ENCODE data around the gene CADM2. TPM values are rescaled to one million over a fixed set of nuclear protein-coding genes. Genes with fewer than 3 reads are reported as not detected.

Gene CADM2
- total RNA-seq, 1 experiment from 2014 or later, result not detected

- no peak for DNase-seq (ENCODE audit: low read depth)
These were observed 595.4 kb downstream of the CADM2 start for GRCh38 chr3:85554153-85554552.

DNA sequence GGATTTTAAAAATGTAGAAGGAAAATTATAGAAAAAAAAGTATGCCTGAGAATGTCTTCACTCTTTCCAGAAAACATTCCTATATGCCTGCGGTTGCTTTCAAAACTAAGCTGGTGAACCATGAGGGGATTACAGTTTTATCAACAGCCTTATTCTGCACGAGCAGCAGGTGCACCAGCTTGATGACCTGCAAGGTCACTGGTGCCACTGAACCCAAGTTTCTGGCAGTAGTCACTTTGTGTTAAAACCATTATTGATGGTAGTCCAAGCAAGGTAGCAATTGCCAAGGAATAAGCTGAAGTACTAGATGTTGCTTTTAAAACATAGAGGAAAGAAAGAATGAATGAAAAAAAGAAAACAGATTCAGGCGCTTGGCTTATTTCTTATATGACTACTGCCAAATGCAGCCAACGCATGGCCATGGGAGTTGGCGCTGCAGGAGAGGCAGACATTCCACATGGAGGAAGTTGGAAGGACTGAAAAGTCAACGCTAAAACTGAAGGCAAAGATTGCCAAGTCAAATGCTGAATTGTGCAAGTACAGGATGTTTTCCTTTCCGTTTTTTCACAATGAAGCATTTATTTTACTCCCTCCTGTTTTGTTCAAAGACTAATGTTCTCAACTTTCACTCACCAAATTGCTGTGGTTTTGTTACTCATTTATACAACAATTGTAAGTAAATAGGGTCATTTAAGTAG lies 601.4 kb downstream of the CADM2 start:
- DNase-seq (ENCODE audit: low read depth), result peak; percentile 70

GRCh38 chr3:85567071-85567676 lies 608.4 kb downstream of the CADM2 start:
- DNase-seq (ENCODE audit: low read depth), result peak; percentile 41

DNA sequence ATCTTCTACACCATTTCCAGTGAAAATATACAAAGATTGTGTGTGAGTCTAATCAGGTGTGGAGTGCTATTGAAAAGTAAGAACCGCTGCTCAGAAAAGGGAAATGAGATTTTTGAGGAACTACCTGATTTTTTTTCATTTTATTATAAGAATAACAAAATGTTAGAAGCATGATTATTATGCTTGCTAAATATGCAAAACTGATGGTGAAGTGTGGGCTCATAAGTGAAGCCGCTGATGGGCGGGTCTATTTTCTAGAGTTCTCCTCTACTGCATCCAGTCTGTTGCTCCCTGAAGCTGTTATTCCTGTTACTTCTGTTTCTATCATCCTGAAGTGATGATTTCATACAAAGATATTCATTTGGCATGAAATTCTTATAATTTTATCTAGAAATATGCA lies 612.0 kb downstream of the CADM2 start:
- no peak for DNase-seq (ENCODE audit: low read depth)

DNA sequence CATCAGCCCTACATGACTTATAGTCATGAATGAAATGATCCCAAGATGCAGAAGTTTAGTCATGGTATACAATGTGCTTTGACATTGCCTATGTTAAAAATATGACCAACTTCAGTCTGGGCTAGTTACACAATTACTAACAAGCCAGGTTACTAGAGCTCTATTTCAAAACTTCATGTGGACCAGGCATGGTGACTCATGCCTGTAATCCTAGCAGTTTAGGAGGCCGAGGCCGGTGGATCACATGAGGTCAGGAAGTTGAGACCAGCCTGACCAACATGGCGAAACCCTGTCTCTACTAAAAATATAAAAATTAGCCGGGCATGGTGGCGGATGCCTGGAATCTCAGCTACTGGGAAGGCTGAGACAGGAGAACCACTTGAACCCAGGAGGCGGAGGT lies 613.0 kb downstream of the CADM2 start:
- DNase-seq (ENCODE audit: low read depth), result peak; percentile 70

DNA sequence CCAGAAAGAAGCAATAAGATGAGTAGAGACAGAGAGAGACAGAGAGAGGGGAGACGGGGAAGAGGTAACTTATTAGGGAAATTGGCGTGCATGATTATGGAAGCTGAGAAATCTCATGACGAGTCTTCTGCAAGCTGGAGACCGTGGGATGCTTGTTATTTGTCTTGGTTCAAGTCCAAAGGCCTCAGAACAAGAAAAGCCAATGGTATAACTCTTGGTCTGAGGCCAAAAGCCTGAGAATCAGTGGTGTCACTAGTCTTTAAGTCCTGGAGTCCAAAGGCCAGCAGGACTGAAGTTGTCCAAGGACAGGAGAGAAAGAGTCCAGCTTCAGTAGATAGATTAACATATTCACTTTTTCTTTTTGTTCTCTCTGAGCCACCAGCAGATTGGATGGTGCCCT lies 613.6 kb downstream of the CADM2 start:
- no peak for DNase-seq (ENCODE audit: low read depth)

GRCh38 chr3:85572978-85573377 lies 614.2 kb downstream of the CADM2 start:
- DNase-seq (ENCODE audit: low read depth), result no peak

DNA sequence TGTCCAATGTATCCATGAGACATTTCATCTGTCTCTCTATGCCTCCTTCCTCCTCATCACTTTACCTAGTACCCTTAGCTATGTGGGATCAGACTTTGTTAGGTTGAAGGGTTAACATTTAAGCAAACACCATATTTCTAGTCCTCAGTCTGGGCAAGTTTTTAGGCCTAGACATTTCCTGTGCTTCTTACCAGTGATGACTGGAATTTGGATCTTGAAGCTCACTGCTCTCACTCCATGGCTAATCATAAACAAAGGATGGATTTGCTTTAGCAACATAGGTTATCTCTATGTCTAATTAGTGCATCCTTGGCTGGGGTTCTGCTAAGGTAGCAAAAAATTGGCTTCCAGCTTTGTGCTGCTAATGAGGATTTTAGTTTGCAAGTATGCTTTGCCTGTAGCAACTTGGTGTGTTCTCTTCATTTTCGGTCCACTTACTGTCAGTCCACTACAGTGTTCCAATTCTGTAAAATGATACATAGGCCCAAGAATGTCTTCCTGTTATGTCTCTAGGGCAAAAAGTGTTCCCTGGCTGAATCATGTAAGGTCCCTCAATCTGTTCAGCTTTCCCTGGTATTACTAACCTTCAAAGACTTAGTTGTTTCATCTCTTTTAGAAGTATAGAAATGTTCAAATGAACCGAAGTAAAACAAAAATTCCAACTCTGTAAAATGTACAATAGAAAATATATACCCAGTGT lies 615.4 kb downstream of the CADM2 start:
- DNase-seq (ENCODE audit: low read depth), result no peak

DNA sequence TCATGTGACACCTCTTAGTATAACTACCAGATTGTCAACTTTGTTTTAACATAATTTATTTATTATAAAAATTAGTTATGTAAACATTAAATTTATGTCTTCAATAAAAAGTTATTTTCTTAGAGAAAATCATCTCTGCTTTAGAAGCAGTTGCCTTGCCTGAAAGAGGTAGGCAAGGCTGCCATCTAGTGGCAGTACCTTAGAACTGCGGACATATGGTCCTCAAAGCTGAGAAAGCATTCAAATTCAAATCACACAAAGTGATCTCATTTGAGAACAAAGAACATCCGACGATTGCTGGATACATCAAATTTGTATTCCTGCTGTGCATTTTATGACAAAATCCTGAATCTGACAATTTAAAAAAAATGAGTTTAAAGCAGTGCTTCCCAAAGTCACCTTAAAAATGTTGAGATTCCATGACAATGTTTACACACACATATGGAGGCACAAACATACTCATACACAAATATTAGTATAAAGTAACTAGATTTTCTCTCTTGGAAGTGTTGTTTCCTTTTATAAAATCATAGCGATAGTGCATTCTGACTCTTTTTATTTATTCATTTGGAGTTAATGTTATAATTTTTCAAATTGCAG lies 617.4 kb downstream of the CADM2 start:
- peak; percentile 43 for DNase-seq (ENCODE audit: low read depth)

DNA sequence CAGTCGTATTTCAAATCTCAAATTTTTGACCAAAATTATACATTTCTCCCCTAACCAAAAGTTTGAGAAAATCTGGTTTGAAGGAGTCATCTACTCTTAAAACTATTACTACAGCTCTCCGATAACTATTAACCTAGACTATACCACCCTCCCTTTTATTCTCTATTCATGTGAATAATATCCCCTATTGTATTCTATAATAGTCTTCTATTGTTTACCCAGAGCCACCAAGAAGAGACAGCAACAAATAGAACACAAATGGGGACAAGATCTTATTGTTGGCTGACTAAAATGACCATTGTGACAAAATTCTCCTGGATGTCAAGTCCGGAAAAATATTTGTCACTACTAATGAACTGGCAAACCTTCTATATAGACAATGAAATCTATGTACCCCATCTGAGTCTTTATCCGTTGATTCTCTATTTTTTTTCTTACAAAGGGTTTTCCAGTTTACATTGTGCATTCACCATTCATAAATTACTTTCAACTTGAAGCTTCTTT lies 618.0 kb downstream of the CADM2 start:
- DNase-seq (ENCODE audit: low read depth), result no peak

DNA sequence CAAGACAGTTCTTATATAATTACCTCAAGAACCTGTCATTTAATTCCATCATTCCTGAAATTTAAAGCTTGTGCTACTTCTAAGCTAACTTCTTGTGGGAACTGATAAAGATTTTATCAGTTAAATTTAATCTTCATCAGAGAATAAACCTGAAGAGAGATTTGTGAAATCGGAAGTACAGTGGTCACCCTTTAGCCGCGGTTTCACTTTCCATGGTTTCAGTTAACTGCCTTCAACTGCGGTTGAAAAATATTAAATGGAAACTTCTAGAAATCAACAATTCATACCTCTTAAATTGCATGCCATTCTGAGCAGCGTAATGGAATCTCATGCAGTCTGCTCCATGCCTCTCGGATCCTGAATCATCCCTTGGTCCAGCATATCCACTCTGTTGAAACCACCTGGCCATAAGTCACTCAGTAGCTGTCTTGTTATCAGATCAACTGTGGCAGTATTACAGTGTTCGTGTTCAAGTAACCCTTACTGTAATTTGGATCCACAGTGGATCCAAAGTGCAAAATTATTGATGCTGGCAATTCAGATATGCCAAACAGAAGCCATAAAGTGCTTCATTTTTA lies 626.1 kb downstream of the CADM2 start:
- no peak for DNase-seq (ENCODE audit: low read depth)

DNA sequence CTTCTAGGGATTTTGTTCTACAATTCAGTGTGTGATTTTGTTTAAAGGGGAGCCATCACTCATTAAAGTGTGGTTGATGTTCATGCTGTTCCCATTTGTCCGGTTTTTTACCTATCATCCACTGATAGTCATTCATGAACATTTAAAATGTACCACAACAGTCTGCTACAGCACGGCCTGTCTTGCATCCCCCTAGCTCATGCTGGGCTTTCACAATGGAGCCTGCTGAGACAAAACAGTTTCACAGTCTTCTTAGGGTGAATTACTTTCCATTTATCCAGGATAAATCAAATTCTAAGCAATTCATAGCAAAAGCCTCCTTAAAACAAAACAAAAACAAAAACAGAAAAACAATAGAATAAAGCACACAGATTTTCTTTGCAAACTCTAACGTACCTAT lies 627.2 kb downstream of the CADM2 start:
- DNase-seq (ENCODE audit: low read depth), result no peak

GRCh38 chr3:85589145-85589544 lies 630.4 kb downstream of the CADM2 start:
- peak; percentile 85 for DNase-seq (ENCODE audit: low read depth)

DNA sequence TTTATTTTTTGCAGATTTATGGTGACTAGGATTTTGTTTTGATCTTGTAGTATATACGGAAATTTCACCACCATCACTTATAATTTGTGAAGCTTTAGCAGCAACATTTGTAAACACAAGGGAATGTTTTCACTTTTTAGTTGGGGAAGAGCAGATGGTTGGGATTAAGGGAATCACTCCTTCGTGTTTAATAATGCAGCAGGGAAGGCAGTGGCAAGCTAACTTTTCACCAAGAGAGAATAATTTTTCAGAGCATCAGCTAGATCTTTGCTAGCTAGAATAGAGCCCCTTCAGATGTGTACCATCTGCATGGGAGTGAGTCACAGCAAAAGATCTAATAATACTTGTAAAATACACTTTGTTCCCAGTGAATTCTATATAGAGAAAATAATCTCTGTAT lies 632.7 kb downstream of the CADM2 start:
- DNase-seq (ENCODE audit: low read depth), result no peak

- DNase-seq (ENCODE audit: low read depth), result no peak
These were observed 633.5 kb downstream of the CADM2 start for GRCh38 chr3:85592256-85592655.

GRCh38 chr3:85594676-85595075 lies 635.9 kb downstream of the CADM2 start:
- no peak for DNase-seq (ENCODE audit: low read depth)

DNA sequence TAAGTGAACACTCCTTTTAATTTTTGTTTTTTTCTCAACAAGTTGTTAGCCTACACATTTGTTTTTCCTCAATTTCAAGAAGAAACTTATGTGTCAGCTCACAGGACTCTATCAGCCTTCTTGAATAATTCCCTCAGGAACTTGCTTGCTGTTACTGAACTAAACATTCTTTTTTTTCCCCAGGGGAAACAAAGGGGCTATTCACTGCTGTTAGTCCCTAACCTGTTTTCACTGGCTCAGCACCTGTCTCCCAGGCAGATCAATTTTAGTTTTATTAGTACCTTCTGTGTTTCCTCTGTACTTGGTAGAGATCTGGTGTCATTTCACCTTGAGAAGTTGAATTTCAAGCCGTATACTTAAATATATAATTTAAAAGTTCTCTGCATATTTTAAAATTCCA lies 644.6 kb downstream of the CADM2 start:
- no peak for DNase-seq (ENCODE audit: low read depth)

DNA sequence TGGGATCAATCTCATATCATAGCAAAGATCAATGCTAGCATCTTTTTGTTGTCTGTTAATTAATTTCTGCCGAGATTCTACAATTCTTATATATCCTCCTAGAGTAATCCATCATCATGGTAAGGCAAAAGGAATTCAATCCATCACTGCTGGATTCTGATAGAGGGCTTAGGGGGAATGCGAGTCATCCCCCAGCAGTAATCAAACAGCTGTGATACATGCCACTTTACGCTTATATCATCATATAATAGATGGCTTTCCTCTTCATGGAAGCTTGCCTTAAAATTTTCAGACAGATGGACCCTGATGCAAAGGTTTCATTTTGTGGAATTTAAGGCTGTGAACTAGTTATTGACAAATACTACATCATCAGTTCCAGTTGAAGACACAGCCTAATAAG lies 645.9 kb downstream of the CADM2 start:
- no peak for DNase-seq (ENCODE audit: low read depth)

DNA sequence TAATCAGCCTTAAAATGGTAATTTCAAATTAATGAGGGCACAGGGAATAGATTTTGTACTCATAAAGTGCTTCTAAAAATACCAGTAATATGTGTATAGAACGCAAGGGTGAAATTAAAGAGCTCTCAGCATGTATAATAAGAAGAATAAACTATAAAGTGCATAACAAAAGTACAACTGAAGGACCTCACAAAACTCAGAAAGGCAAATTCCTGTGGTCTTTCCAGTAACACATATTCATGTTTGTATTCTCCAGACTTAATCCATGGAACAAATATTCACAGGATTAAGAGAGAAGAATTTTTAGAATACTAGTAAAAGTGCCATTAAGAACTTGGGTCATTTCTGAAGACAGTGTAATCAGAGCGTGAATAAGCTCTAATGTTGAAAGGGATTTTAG lies 646.3 kb downstream of the CADM2 start:
- DNase-seq (ENCODE audit: low read depth), result no peak

- DNase-seq (ENCODE audit: low read depth), result no peak
These were observed 667.9 kb downstream of the CADM2 start for GRCh38 chr3:85626662-85627061.

- no peak for DNase-seq (ENCODE audit: low read depth)
These were observed 669.1 kb downstream of the CADM2 start for GRCh38 chr3:85627932-85628331.

DNA sequence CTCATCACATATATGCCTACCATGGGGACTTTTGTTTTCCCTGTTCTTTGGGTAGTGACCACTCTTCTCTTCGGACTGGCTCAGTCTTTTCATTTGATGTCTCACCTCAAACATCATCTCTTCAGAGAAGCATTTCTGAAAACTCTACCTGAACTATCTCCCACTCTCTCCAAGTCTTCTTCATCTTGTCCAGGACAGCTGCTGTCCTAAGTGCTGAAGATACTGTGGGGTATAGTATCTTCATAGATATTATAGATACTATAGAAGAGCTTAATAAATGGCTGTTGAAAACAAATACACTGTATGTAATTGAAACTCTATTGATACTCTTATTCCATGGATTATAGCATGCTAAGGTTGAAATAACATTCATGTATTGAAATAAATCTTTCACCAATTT lies 672.3 kb downstream of the CADM2 start:
- DNase-seq (ENCODE audit: low read depth), result no peak

All from LHCN-M2 (cell line).